GM12878 (cell line): ENCODE results near the gene LIPF. TPM values are rescaled to one million over a fixed set of nuclear protein-coding genes. Genes with fewer than 3 reads are reported as not detected.

ENCODE experiments used
- ATAC-seq: fragments of 200-7000 bp; cut with Tn5 transposase; 3 replicates; pipeline ENCODE4 v1.9.1; 2020; ENCODE audit warnings: mild to moderate bottlenecking, moderate library complexity
- BruUV-seq: library from RNA; stranded (reverse); fragments of 400-500 nt; replicated peaks from 2 replicates; lab custom pipeline; 2021; lab: Mats Ljungman, UMichigan
- CTCF ChIA-PET: fragments of 300-600 bp; sonication (Branson Sonifier 250); formaldehyde crosslinking; extraction: SDS; loops from one replicate; lab custom pipeline; 2021; ENCODE audit warnings: inconsistent platforms; lab: Yijun Ruan, JAX
- POLR2A ChIA-PET: fragments of 350-600 bp; formaldehyde crosslinking; extraction: SDS; loops from one replicate; lab custom pipeline; 2021; ENCODE audit warnings: inconsistent platforms; lab: Charles Lee
- RAD21 ChIA-PET: fragments of 300-600 bp; sonication (Branson Sonifier 250); formaldehyde crosslinking; loops from one replicate; lab custom pipeline; 2023; ENCODE audit warnings: antibody characterized with exemption; ENCODE audit not compliant: unreplicated experiment; lab: Charles Lee
- SMC1A ChIA-PET: fragments of 300-600 bp; sonication (Branson Sonifier 250); formaldehyde crosslinking; loops from one replicate; lab custom pipeline; 2023; ENCODE audit not compliant: unreplicated experiment, uncharacterized antibody; lab: Charles Lee
- DNase-seq: peaks from one replicate; pipeline ENCODE4 v3.0.0-alpha.2; 2011; ENCODE audit warnings: low read depth, low spot score
- FAIRE-seq: peaks from 3 replicates; lab custom pipeline; 2011; peaks lifted over from hg19 to GRCh38; lab: Jason Lieb, UNC
- H2AFZ ChIP-seq: 2 replicates; pipeline ENCODE4 v1.6.0; 2011; ENCODE audit warnings: low read depth, low read length, control low read depth; ENCODE audit not compliant: control insufficient read depth
- H3K27ac ChIP-seq: 2 replicates; pipeline ENCODE4 v1.5.1; 2011; ENCODE audit warnings: control low read depth; ENCODE audit not compliant: control insufficient read depth, insufficient read depth
- H3K27me3 ChIP-seq, 2 experiments: replicated peaks in 1 of 2; 2 replicates each; pipeline versions ENCODE4 v1.6.0 to v1.6.1; 2011; ENCODE audit warnings: low read length in 1 of 2; ENCODE audit not compliant: control insufficient read depth in 2 of 2, insufficient read depth in 2 of 2
- H3K36me3 ChIP-seq, 2 experiments: 2 replicates each; pipeline ENCODE4 v1.5.1; 2011; ENCODE audit warnings: low read length in 1 of 2; ENCODE audit not compliant: control insufficient read depth in 2 of 2, insufficient read depth in 2 of 2
- H3K4me1 ChIP-seq: 2 replicates; pipeline ENCODE4 v1.6.1; 2011; ENCODE audit warnings: mild to moderate bottlenecking, low read length, moderate library complexity, mixed read lengths; ENCODE audit not compliant: control insufficient read depth, insufficient read depth
- H3K4me2 ChIP-seq: 2 replicates; pipeline ENCODE4 v1.6.0; 2011; ENCODE audit warnings: control low read depth; ENCODE audit not compliant: control insufficient read depth, insufficient read depth
- H3K4me3 ChIP-seq: fragments of 200-600 bp; sonication (generic); 2 replicates; pipeline ENCODE4 v1.5.1; 2016
- H3K79me2 ChIP-seq: 2 replicates; pipeline ENCODE4 v1.6.0; 2011; ENCODE audit warnings: low read length; ENCODE audit not compliant: control insufficient read depth, insufficient read depth
- H3K9ac ChIP-seq: 2 replicates; pipeline ENCODE4 v1.8.0; 2011; ENCODE audit warnings: low read length, control low read depth, mixed read lengths; ENCODE audit not compliant: control insufficient read depth, insufficient read depth
- H3K9me3 ChIP-seq: replicated peaks from 3 replicates; pipeline ENCODE4 v1.5.1; 2011; ENCODE audit warnings: mild to moderate bottlenecking, low read length; ENCODE audit not compliant: control insufficient read depth, insufficient read depth
- H4K20me1 ChIP-seq: 2 replicates; pipeline ENCODE4 v1.6.0; 2011; ENCODE audit not compliant: control insufficient read depth, insufficient read depth
- ATF2 ChIP-seq: IDR thresholded peaks from 2 replicates; pipeline ENCODE4 v1.6.1; 2012; ENCODE audit warnings: low read length, inconsistent platforms
- BACH1 ChIP-seq: fragments of 450-650 bp; IDR thresholded peaks from 2 replicates; pipeline ENCODE4 v1.6.1; 2017; ENCODE audit warnings: mild to moderate bottlenecking, borderline replicate concordance
- CTCF ChIP-seq, 3 experiments: IDR thresholded peaks in 2 of 3; conservative IDR thresholded peaks in 1 of 3; 2 replicates each; pipeline ENCODE4 v1.5.1; 2011; ENCODE audit warnings: low read depth in 3 of 3, low read length in 3 of 3, mild to moderate bottlenecking in 3 of 3, control low read depth in 2 of 3, moderate library complexity in 2 of 3, inconsistent platforms in 1 of 3, mixed read lengths in 1 of 3; ENCODE audit not compliant: control insufficient read depth in 2 of 3, insufficient read depth in 1 of 3; ENCODE audit errors: extremely low read depth in 1 of 3
- EED ChIP-seq: sonication (generic); IDR thresholded peaks from 2 replicates; pipeline ENCODE4 v1.6.1; 2016; ENCODE audit warnings: antibody characterized with exemption, low read depth
- EGR1 ChIP-seq, 2 experiments: IDR thresholded peaks; 1 replicate in 1 of 2; 2 replicates in 1 of 2; pipeline ENCODE4 v1.6.1; 2011 to 2012; ENCODE audit warnings: low read depth in 2 of 2, low read length in 2 of 2, borderline replicate concordance in 1 of 2, mild to moderate bottlenecking in 1 of 2, moderate library complexity in 1 of 2
- FOS ChIP-seq: IDR thresholded peaks from 3 replicates; pipeline ENCODE4 v1.6.1; 2011; ENCODE audit warnings: borderline replicate concordance; ENCODE audit not compliant: insufficient read length; ENCODE audit errors: extremely low read depth
- IRF3 ChIP-seq: fragments of 450-650 bp; IDR thresholded peaks from 2 replicates; pipeline ENCODE4 v1.6.1; 2014; ENCODE audit warnings: mild to moderate bottlenecking
- KLF5 ChIP-seq: fragments of 450-650 bp; IDR thresholded peaks from 2 replicates; pipeline ENCODE4 v1.6.1; 2014; ENCODE audit warnings: mild to moderate bottlenecking; ENCODE audit not compliant: partially characterized antibody
- NBN ChIP-seq: fragments of 450-650 bp; IDR thresholded peaks from 2 replicates; pipeline ENCODE4 v1.6.1; 2016
- RBBP5 ChIP-seq: fragments of 200-600 bp; sonication (generic); conservative IDR thresholded peaks from 2 replicates; pipeline ENCODE4 v1.6.1; 2016
- REST ChIP-seq: IDR thresholded peaks from 2 replicates; pipeline ENCODE4 v1.6.1; 2012; ENCODE audit warnings: mild to moderate bottlenecking, low read depth, low read length
- SP1 ChIP-seq: IDR thresholded peaks from one replicate; pipeline ENCODE4 v1.6.1; 2011; ENCODE audit warnings: low read depth, low read length
- SREBF2 ChIP-seq: IDR thresholded peaks from 2 replicates; pipeline ENCODE4 v1.6.1; 2012; ENCODE audit warnings: mild to moderate bottlenecking, low read length
- ZSCAN29 ChIP-seq: fragments of 450-650 bp; IDR thresholded peaks from 2 replicates; pipeline ENCODE4 v1.6.1; 2017; ENCODE audit warnings: mild to moderate bottlenecking, moderate library complexity
- WGBS: methylation state at CpG from one replicate; pipeline ENCODE4 v1.1.6; 2016; ENCODE audit warnings: low lambda C conversion rate; ENCODE audit not compliant: insufficient replicate concordance, insufficient coverage; ENCODE audit errors: missing lambda C conversion rate; 5-methylcytosine and 5-hydroxymethylcytosine counted together
- in situ Hi-C: fragments of 300-500 bp; cut with MboI; formaldehyde crosslinking; loops from 9 replicates; pipeline ENCODE4 v1.14.3; 2018; ENCODE audit warnings: mixed read lengths
- intact Hi-C: fragments of 100-400 bp; cut with micrococcal nuclease; formaldehyde crosslinking; loops from one replicate; pipeline ENCODE4 v1.14.2; 2022; ENCODE audit not compliant: unreplicated experiment
- polyA plus RNA-seq, 11 experiments: library from polyadenylated mRNA; depleted of rRNA in 4 of 11; unstranded in 6 of 11; stranded (reverse) in 5 of 11; fragments of >200 nt; fragmentation: Nextera tagmentation in 4 of 11; fragmentation: Illumina TruSeq in 1 of 11; extraction: Ambion mirVana in 4 of 11; extraction: Trizol in 1 of 11; gene quantifications; 1 replicate in 1 of 11; 2 replicates in 10 of 11; pipeline versions ENCODE4 v1.2.1 to v1.2.3, GENCODE V29; 2011 to 2016; ENCODE audit warnings: inconsistent platforms in 2 of 11, missing spikeins in 2 of 11, low read depth in 1 of 11
- total RNA-seq, 4 experiments: library from RNA; depleted of rRNA in 3 of 4; stranded (reverse); fragments of >200 nt in 3 of 4; fragmentation: Illumina TruSeq in 1 of 4; extraction: Trizol in 1 of 4; gene quantifications; 2 replicates each; pipeline versions ENCODE4 v1.2.1 to v1.2.3, GENCODE V29; 2013 to 2021

LIPF gene
- total and polyA plus RNA-seq, 10 of the 15 experiments (the other 5 are each of a cell fraction or from before 2014, with no cell fraction given): not detected

GRCh38 chr10:88687853-88688467, 23.7 kb downstream of the LIPF start (continued):
- TF ChIP-seq CTCF (IDR thresholded peaks at IDR 0.05 in 2 of 3, conservative IDR thresholded peaks at IDR 0.05 in 1 of 3; ENCODE audit: control insufficient read depth in 2 of 3, extremely low read depth in 1 of 3, insufficient read depth in 1 of 3, low read depth in 3 of 3, low read length in 3 of 3): peak; percentile 69 to 70 (median 70)
- TF ChIP-seq SREBF2: no peak
- TF ChIP-seq SP1: no peak
- no peak for TF ChIP-seq EED

- Histone ChIP-seq H3K4me3 (no peak overlapping the region), H2AFZ (no peak overlapping the region), H3K27ac (no peak overlapping the region), H3K36me3 (no peaks in the 10 kb centered on the region), H3K27me3 (no peaks in the 10 kb centered on the region), H3K79me2 (no peaks in the 10 kb centered on the region), H3K9me3 (no peaks in the 10 kb centered on the region), H3K9ac (no peak overlapping the region), H4K20me1 (no peaks in the 10 kb centered on the region), H3K4me2 (no peak overlapping the region), H3K4me1 (no peaks in the 10 kb centered on the region)
- BruUV-seq: no TSS peak
- in situ Hi-C loops: loop anchor here (5.0 kb wide), 1 partner anchor 128 kb away; no protein-coding TSS in a partner anchor
- DNase-seq: no peak
- CTCF ChIA-PET: interaction anchor here (1.5 to 6.8 kb wide), 3 partner anchors 120 to 209 kb away, joined by 3 to 71 read pairs (median 7); no protein-coding TSS in a partner anchor
- 63% methylated on average over 6 of the region's 6 CpGs for WGBS
- RAD21 ChIA-PET: interaction anchor here (1.0 kb wide), 1 partner anchor 124 kb away, joined by 3 read pairs; no protein-coding TSS in a partner anchor
- FAIRE-seq: no peak
- intact Hi-C loops: loop anchor here (2.0 to 5.0 kb wide), 2 partner anchors 103 to 243 kb away; no protein-coding TSS in a partner anchor
- no peak for ATAC-seq
- POLR2A ChIA-PET: no interaction called here
- SMC1A ChIA-PET: interaction anchor here (1.0 to 3.4 kb wide), 2 partner anchors 35 to 120 kb away, joined by 3 to 17 read pairs; no protein-coding TSS in a partner anchor
- no peak for TF ChIP-seq EGR1 (IDR thresholded peaks at IDR 0.05; ENCODE audit: borderline replicate concordance in 1 of 2, low read depth in 2 of 2, low read length in 2 of 2)
- no peak for TF ChIP-seq RBBP5
- TF ChIP-seq KLF5: no peak
- TF ChIP-seq NBN: no peak
- TF ChIP-seq FOS: no peak
- no peak for TF ChIP-seq ATF2
- TF ChIP-seq REST: no peak
- no peak for TF ChIP-seq ZSCAN29
- no peak for TF ChIP-seq BACH1
- TF ChIP-seq IRF3: no peak
Measured at GRCh38 chr10:88689366-88689765, 25.1 kb downstream of the LIPF start.
